Iris pigment epithelial cell (primary cell): Measurements from ENCODE around the gene PRRG2.

Experiments used
- DNase-seq: peaks from one replicate; pipeline ENCODE4 v3.0.0-alpha.2; 2011; ENCODE audit warnings: low read depth

The PRRG2 gene

DNA sequence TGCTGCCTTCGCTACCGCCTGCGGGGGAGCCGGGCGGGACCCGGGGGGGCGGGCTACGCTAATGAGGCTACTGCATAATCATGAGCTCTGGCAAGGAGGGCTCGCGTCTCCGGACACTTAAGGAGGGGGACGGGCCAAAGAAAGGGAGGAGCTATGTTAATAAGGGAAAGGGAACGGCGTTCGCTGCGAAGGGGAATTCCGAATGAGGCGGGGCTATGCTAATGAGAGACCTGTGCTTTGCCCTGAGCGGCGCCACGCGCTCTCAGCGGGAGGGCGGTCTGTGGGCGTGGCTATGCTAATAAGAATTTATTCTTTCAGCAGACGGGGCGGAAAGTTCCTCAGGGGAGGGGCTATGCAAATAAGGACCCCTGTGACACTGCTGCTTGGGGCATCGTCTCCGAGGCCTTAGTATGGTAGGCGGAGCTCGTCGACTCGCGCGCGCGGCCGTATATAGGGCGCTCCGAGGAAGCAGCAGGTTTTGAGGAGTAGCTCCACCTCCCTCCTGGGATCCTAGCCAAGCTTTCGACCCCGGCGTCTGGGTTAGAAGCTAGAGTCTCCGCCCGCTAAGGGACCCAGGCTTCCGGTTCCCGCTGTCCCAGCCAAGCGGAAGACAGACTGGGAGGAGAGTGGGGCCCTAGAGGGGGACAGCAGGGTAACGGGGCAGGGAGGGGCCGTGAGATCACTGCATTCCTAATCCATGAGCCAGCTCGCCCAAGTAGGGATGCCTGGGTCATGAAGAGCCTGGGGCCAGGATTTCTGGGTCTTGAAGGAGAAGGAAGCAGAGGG, 59.2 kb downstream of the PRRG2 start, which contains the start of gene RRAS:
TSS of gene RRAS (minus strand) at position 31 of the 786 bp plus-strand sequence. CDS start 45 bp downstream, outside the sequence.
- peak; percentile 100 for DNase-seq
